ENCODE data around the gene KLHL22.
"Not testable (repeated sequence)": the region's sequence is repeated elsewhere in the genome, so short reads cannot be mapped to it uniquely, and the experiment has no call there.

The KLHL22 gene

DNA sequence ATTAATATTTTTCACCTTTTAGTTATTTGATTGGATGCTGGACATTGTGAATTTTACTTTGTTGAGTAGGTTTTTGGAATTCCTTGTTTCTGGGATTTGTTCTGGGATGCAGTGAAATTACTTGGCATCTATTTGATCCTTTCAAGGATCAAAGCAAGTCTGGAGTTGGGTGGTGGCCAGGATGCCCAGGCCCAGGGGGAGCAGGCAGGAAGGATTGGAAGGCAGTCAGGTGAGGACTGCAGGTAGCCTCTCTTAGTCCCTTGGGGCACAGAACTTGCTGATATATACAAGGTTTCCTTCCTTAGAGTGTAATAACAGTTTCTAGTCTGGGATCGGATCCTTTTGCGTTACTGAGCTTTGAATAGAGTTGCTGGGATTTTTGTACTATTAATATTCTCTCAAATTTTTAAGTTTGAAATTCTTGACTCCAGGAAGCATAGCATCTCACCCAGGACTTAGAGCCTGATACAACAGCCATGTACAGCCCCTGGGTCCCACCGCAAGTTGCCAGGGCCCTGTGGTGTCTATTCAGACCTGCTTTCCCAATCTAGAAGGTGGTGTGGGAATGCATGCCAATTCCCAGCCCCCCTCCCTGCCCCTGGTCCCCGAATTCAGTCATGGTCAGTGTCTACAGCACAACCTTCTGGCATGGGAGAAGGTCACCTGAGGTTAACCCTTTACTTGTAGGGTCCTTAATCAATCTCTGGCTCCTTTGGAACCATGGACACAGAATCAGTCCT lies 95.6 kb downstream of the KLHL22 start:
- no peak for DNase-seq (ENCODE audit: low spot score)

DNA sequence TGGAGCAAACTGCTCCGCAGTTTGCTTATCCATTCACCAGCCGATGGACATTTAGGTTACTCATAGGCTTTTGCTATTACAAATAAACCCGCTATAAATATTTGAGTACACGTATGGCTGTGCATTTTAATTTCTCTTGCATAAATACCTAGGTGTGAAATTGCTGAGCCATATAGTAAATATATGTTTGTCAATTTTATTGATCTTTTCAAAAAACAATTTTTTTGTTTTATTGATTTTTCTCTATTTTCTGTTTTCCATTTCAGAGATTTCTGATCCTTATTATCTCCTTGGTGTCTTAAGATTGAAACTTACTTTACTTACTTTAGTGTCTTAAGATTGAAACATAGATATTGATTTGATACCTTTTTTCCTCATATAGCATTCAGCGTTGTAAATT lies 97.2 kb downstream of the KLHL22 start:
- DNase-seq (ENCODE audit: low spot score) = no peak

DNA sequence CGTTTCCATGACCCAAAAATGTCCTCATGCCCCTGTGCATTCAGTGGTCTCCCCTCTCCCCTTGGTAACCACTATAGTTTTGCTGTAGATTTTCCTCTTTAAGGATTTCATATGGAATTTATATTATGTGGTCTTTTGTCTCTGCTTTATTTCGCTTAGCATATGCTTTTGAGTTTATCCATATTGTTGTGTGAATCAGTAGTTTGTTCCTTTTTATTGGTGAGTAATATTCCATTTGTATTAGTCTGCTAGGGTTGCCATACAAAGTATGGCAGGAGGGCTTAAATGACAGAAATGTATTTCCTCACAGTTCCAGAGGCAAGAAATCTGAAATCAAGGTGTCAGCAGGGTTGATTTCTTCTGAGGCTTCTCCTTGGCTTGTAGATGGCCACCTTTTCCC lies 98.1 kb downstream of the KLHL22 start:
- no peak for DNase-seq (ENCODE audit: low spot score)

DNA sequence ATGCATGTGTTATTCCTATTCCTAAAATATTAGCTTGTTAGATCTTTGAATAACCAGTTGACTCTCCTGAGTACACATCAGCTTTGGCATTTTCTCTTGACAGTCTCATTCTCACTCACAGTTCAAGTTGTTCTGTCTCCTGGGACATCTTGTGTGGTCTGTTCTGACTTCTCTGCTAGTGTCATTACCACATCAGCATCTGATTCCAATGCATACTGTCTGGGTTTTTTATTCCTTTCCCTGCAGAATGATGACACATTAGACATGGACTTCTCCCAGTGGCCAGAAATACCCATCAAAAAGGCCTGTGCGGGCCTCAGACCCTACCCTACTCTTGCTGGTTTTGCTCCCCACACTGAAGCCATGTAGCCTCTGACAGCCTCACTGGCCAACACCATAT lies 99.0 kb downstream of the KLHL22 start:
- no peak for DNase-seq (ENCODE audit: low spot score)

DNA sequence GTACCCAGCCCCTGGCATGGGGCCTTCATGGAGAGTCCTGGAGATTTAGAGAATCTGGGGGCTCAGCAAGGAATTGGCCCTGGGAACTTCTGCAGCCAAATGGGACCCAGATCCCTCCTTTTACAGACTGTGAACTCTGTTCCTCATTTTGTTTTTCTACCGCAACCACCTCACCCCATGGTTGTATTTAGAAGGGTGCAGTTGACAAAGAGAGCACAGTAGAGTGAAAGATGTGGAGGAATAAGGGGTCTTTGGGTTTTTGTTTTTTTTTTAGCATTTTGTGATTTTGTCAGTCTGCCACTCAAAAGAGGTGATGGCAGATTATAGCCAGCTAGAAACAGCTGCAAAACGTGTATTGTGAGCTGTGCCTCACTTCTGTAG lies 99.7 kb downstream of the KLHL22 start:
- no peak for DNase-seq (ENCODE audit: low spot score)

DNA sequence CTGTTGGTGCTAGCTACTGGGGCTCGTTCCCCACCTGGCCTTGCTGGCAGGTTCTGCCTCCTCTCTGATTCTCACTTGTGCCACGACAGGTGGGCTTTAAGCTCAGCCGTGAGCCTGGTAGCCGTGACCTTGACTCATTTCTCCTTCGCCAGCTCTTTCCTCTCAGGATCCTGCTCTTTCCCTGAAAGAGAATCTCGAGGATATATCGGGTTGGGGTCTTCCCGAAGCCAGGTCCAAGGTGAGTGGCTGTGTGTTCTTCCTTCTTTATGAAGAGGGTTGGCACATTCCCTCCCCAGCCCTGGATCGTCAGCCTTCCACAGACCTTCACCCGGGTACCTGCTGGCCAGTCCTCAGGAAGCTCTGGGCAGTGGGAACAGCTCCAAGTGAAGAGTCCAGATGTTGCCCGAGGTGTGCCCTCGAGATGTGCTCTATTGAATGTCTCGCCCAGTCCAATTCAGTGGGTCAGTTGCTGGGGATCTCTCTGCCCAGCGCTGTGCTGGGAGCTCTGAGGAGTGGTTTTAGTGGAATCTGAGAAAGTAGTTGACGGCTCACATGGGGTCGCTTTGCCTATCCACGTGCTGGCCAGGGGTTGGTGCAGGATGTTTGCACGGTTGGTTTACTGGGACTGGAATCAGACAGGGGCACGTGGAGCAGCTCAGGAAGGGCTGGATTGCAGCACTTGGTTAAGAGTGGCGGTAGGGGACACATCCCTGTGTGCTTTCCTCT lies 100.3 kb downstream of the KLHL22 start:
- DNase-seq (ENCODE audit: low spot score) = no peak

DNA sequence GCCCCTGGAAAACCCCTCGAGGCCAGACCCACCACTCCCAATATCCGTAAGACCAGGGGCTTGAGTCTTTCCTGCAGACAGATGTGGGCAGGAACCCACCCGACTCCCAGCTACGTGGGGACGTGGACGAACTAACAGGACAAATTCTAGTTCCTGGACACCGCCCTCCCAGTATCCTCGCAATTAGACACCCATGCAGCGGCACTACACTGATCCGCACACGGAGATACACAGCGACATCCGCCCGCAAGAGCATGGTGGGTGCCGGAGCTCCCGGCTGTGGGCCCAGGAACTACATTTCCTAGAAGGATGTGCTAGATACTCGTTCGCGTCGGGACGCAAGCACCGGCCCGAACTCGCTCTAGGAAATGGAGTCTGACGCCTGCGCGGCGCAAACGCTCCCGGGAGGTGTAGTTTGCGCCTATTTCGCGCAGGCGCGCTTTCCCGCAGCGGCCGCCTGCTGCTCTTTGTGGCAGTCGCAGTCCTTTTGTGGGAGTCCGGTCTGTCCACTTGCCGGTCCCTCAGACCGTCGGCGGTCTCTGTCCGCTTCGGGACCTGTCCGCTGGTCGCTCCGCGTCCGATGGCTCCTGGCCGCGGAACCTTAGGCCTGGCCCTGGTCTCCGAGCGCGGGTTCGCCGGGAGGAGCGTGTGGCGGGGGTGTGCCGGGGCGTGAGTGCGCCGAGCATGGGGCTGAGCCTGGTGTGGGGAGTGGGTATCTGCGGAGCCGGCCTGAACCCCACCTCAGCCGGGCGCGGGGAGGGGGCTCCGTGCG lies 101.7 kb downstream of the KLHL22 start, which contains the start of gene ZNF74:
ZNF74 (plus strand) TSS at position 447 of the 772 bp plus-strand sequence. CDS start 478 bp downstream, outside the sequence.
- peak; percentile 92 for DNase-seq (ENCODE audit: low spot score)

DNA sequence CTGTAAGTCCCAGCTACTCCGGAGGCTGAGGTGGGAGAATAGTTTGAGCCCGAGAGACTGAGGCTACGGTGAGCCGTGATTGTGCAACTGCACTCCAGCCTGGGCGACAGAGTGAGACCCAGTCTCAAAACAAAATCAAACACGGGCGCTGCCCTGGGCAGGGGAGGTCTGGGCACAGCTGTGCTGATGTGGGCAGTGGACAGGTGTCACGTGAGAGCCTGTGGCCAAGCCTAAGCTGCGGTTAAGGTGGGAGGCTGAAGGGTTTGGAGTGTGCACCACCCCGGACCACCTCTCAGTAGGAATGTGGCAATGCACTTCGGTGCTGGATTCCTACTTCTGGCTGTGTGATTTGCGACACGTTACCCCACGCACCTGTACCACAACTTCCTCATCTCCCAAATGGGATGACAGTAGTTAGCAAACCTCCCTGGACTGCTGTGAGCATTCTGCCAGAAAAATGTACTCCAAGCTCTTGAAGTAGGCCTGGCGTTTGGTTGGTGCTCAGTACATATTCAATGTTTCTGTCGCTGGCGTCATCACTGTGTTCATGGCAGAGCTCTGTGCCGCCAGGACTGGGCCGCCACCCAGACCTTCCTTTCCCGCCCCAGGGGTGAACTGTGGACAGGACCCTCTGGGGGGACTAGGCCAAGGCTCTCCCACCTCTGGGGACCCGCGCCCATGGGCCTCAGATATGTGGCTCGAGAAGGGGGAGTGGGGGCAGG lies 102.5 kb downstream of the KLHL22 start:
- no peak for DNase-seq (ENCODE audit: low spot score)

DNA sequence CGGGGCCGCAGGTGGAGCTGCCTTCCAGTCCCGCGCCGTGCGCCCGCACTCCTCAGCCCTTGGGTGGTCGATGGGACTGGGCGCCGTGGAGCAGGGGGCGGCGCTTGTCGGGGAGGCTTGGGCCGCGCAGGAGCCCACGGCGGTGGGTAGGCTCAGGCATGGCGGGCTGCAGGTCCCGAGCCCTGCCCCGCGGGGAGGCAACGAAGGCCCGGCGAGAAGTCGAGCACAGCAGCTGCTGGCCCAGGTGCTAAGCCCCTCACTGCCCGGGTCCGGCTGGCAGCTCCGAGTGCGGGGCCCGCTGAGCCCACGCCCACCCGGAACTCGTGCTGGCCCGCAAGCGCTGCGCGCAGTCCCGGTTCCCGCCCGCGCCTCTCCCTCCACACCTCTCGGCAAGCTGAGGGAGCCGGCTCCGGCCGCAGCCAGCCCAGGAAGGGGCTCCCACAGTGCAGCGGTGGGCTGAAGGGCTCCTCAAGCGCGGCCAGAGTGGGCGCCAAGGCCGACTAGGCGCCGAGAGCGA lies 103.2 kb downstream of the KLHL22 start:
- DNase-seq (ENCODE audit: low spot score) = not testable (repeated sequence)
